GM23338 (cell line): ENCODE results near the gene KRTAP10-10.

Experiments
- CREB1 ChIP-seq: fragments of 250-450 bp; sonication (Bioruptor Pico); IDR thresholded peaks from 2 replicates; pipeline ENCODE4 v1.5.0; 2020; ENCODE audit warnings: low read depth, mild to moderate bottlenecking, moderate library complexity
- CTCF ChIP-seq, 2 experiments: fragments of 200-600 bp in 1 of 2; sonication (generic) in 1 of 2; conservative IDR thresholded peaks; 2 replicates each; pipeline versions ENCODE4 v1.5.1 to v1.6.1; 2016 to 2017; ENCODE audit warnings: antibody characterized with exemption in 2 of 2, low read depth in 2 of 2, mild to moderate bottlenecking in 2 of 2, moderate library complexity in 1 of 2
- ETS1 ChIP-seq: IDR thresholded peaks from 2 replicates; pipeline ENCODE4 v1.6.1; 2016; ENCODE audit warnings: antibody characterized with exemption
- EZH2 ChIP-seq: fragments of 200-600 bp; sonication (generic); IDR thresholded peaks from one replicate; pipeline ENCODE4 v1.8.0; 2017; ENCODE audit warnings: antibody characterized with exemption, mild to moderate bottlenecking, low read depth; ENCODE audit not compliant: unreplicated experiment
- EZH2phosphoT487 ChIP-seq: fragments of 200-600 bp; sonication (generic); IDR thresholded peaks from one replicate; pipeline ENCODE4 v1.8.1; 2018; ENCODE audit warnings: antibody characterized with exemption; ENCODE audit not compliant: unreplicated experiment
- JUNB ChIP-seq: IDR thresholded peaks from one replicate; pipeline ENCODE4 v1.6.1; 2016; ENCODE audit warnings: antibody characterized with exemption; ENCODE audit not compliant: unreplicated experiment
- POLR2AphosphoS5 ChIP-seq: IDR thresholded peaks from 2 replicates; pipeline ENCODE4 v1.6.1; 2016; ENCODE audit warnings: antibody characterized with exemption, low read depth
- REST ChIP-seq: IDR thresholded peaks from one replicate; pipeline ENCODE4 v1.6.1; 2018; ENCODE audit warnings: antibody characterized with exemption; ENCODE audit not compliant: unreplicated experiment
- ZNF114 ChIP-seq: fragments of 250-450 bp; sonication (Bioruptor Pico); IDR thresholded peaks from 2 replicates; pipeline ENCODE4 v1.5.0; 2020; ENCODE audit warnings: mild to moderate bottlenecking, moderate library complexity
- ZNF331 ChIP-seq: fragments of 250-450 bp; sonication (Bioruptor Pico); IDR thresholded peaks from 2 replicates; pipeline ENCODE4 v1.5.0; 2020; ENCODE audit warnings: low read depth, mild to moderate bottlenecking, moderate library complexity

GRCh38 chr21:44628707-44629391, 8.3 kb upstream of the KRTAP10-10 start:
- TF ChIP-seq CTCF (conservative IDR thresholded peaks at IDR 0.05; ENCODE audit: low read depth in 2 of 2) (no peak), REST (no peak), EZH2phosphoT487 (no peak), POLR2AphosphoS5 (no peak), JUNB (no peak), EZH2 (no peak), ZNF114 (no peak), CREB1 (CRISPR knock-in tag) (no peak), ETS1 (no peak), ZNF331 (CRISPR knock-in tag) (no peak)
